Type B pancreatic cell (in vitro differentiated cells): ENCODE results near the gene NFKBIL1. TPM values are rescaled to one million over a fixed set of nuclear protein-coding genes. Genes with fewer than 3 reads are reported as not detected.

Source experiments
- DNase-seq: peaks from one replicate; pipeline ENCODE4 v3.0.0; 2021; ENCODE audit warnings: mixed read lengths; ENCODE audit not compliant: unreplicated experiment; ENCODE audit errors: extremely low spot score
- H3K27ac Mint-ChIP-seq: 2 replicates; pipeline ENCODE4 v1.8.0; 2021; ENCODE audit warnings: mild to moderate bottlenecking, mixed read lengths
- H3K27me3 Mint-ChIP-seq: 2 replicates; pipeline ENCODE4 v1.8.0; 2021; ENCODE audit warnings: mixed read lengths
- H3K36me3 Mint-ChIP-seq: 2 replicates; pipeline ENCODE4 v1.8.0; 2021; ENCODE audit warnings: mixed read lengths
- H3K4me1 Mint-ChIP-seq: one replicate; pipeline ENCODE4 v1.8.0; 2021; ENCODE audit warnings: mixed read lengths; ENCODE audit not compliant: unreplicated experiment
- H3K4me3 Mint-ChIP-seq: 2 replicates; pipeline ENCODE4 v1.8.0; 2021; ENCODE audit warnings: mild to moderate bottlenecking, mixed read lengths
- H3K9me3 Mint-ChIP-seq: 2 replicates; pipeline ENCODE4 v1.8.0; 2021; ENCODE audit warnings: mixed read lengths
- CTCF ChIP-seq: fragments of 200-600 bp; sonication (generic); conservative IDR thresholded peaks from 2 replicates; pipeline ENCODE4 v1.5.0; 2021; ENCODE audit warnings: antibody characterized with exemption, mild to moderate bottlenecking
- total RNA-seq: library from RNA; stranded (reverse); gene quantifications from 2 replicates; pipeline ENCODE4 v1.2.1, GENCODE V29; 2021; ENCODE audit warnings: low replicate concordance

NFKBIL1 gene
- total RNA-seq, 1 donor from 2014 or later = 24.2 TPM

- DNase-seq = no peak
- peaks cover 24% of the 10 kb centered on the region for H3K4me1 Mint-ChIP-seq
- H3K4me3 Mint-ChIP-seq = peak overlapping the region; percentile 51
- peaks cover 20% of the 10 kb centered on the region for H3K36me3 Mint-ChIP-seq
- no peak for TF ChIP-seq CTCF
- no peaks in the 10 kb centered on the region for H3K27me3 Mint-ChIP-seq
- H3K9me3 Mint-ChIP-seq = no peaks in the 10 kb centered on the region
- no peak overlapping the region for H3K27ac Mint-ChIP-seq
These were observed 2.7 kb upstream of the NFKBIL1 start for GRCh38 chr6:31544676-31545075.

- Mint-ChIP-seq H3K36me3 (peaks cover 14% of the 10 kb centered on the region), H3K9me3 (no peaks in the 10 kb centered on the region), H3K27ac (no peak overlapping the region), H3K4me1 (peaks cover 19% of the 10 kb centered on the region), H3K27me3 (no peaks in the 10 kb centered on the region), H3K4me3 (peak overlapping the region; percentile 90)
- DNase-seq = no peak
- no peak for TF ChIP-seq CTCF
These were observed 2.1 kb upstream of the NFKBIL1 start for GRCh38 chr6:31545291-31545690.

GRCh38 chr6:31546339-31546957 is 960 bp upstream of the NFKBIL1 start, which contains the start of gene ATP6V1G2:
Gene ATP6V1G2, minus strand, starts transcription at chr6:31546608. Its CDS starts 49 bp downstream, at chr6:31546559.
- peaks cover 17% of the 10 kb centered on the region for H3K4me1 Mint-ChIP-seq
- peak; percentile 94 for TF ChIP-seq CTCF
- peaks cover 6% of the 10 kb centered on the region for H3K36me3 Mint-ChIP-seq
- no peaks in the 10 kb centered on the region for H3K27me3 Mint-ChIP-seq
- peak within 1 kb of the TSS; percentile 85 for H3K27ac Mint-ChIP-seq
- DNase-seq = peak; percentile 92
- no peaks in the 10 kb centered on the region for H3K9me3 Mint-ChIP-seq
- peak within 1 kb of the TSS; percentile 90 for H3K4me3 Mint-ChIP-seq

GRCh38 chr6:31547727-31548543 is 527 bp downstream of the NFKBIL1 start:
- peak overlapping the region; percentile 85 for H3K27ac Mint-ChIP-seq
- H3K4me1 Mint-ChIP-seq = peaks cover 17% of the 10 kb centered on the region
- H3K9me3 Mint-ChIP-seq = no peaks in the 10 kb centered on the region
- TF ChIP-seq CTCF = no peak
- H3K36me3 Mint-ChIP-seq = peaks cover 6% of the 10 kb centered on the region
- H3K4me3 Mint-ChIP-seq = peak overlapping the region; percentile 90
- DNase-seq = no peak
- H3K27me3 Mint-ChIP-seq = no peaks in the 10 kb centered on the region

- TF ChIP-seq CTCF = no peak
- DNase-seq = no peak
- H3K4me3 Mint-ChIP-seq = peak overlapping the region; percentile 90
- no peaks in the 10 kb centered on the region for H3K9me3 Mint-ChIP-seq
- peaks cover 17% of the 10 kb centered on the region for H3K4me1 Mint-ChIP-seq
- peaks cover 6% of the 10 kb centered on the region for H3K36me3 Mint-ChIP-seq
- H3K27ac Mint-ChIP-seq = peak overlapping the region; percentile 46
- no peaks in the 10 kb centered on the region for H3K27me3 Mint-ChIP-seq
These were observed 1.1 kb downstream of the NFKBIL1 start for GRCh38 chr6:31548544-31548873.
